Measurements from ENCODE around the gene TTLL4.

The TTLL4 gene

GRCh38 chr2:218745559-218746469 is 35.2 kb downstream of the TTLL4 start:
- TF ChIP-seq TCF12 (IDR thresholded peaks at IDR 0.05; ENCODE audit: low read depth) (no peak), NFIC (IDR thresholded peaks at IDR 0.05) (no peak), FOXM1 (IDR thresholded peaks at IDR 0.05; ENCODE audit: borderline replicate concordance, low read depth) (no peak), CEBPB (IDR thresholded peaks at IDR 0.05) (no peak), CREB1 (IDR thresholded peaks at IDR 0.05; ENCODE audit: low read depth) (no peak), EP300 (IDR thresholded peaks at IDR 0.05; ENCODE audit: borderline replicate concordance) (no peak), RAD21 (IDR thresholded peaks at IDR 0.05; ENCODE audit: low read depth) (no peak), TAF1 (IDR thresholded peaks at IDR 0.05; ENCODE audit: low read depth) (no peak), ZBTB7A (IDR thresholded peaks at IDR 0.05; ENCODE audit: low read depth) (no peak), USF1 (IDR thresholded peaks at IDR 0.05) (no peak), EGR1 (IDR thresholded peaks at IDR 0.05) (no peak)

GRCh38 chr2:218746470-218746795 is 35.8 kb downstream of the TTLL4 start:
- TF ChIP-seq CREB1 (IDR thresholded peaks at IDR 0.05; ENCODE audit: low read depth) (no peak), MAX (IDR thresholded peaks at IDR 0.05) (no peak), YY1 (IDR thresholded peaks at IDR 0.05; ENCODE audit: low read depth) (no peak), FOXM1 (IDR thresholded peaks at IDR 0.05; ENCODE audit: borderline replicate concordance, low read depth) (no peak), EP300 (IDR thresholded peaks at IDR 0.05; ENCODE audit: borderline replicate concordance) (no peak), CEBPB (IDR thresholded peaks at IDR 0.05) (no peak), RAD21 (IDR thresholded peaks at IDR 0.05; ENCODE audit: low read depth) (no peak), NFIC (IDR thresholded peaks at IDR 0.05) (no peak), TAF1 (IDR thresholded peaks at IDR 0.05; ENCODE audit: low read depth) (no peak), ZBTB7A (IDR thresholded peaks at IDR 0.05; ENCODE audit: low read depth) (no peak), USF1 (IDR thresholded peaks at IDR 0.05) (no peak), TEAD4 (IDR thresholded peaks at IDR 0.05) (no peak), EGR1 (IDR thresholded peaks at IDR 0.05) (no peak), REST (IDR thresholded peaks at IDR 0.05; ENCODE audit: low read depth) (no peak), TCF12 (IDR thresholded peaks at IDR 0.05; ENCODE audit: low read depth) (no peak)

- no peak for TF ChIP-seq YY1 (IDR thresholded peaks at IDR 0.05; ENCODE audit: low read depth)
- TF ChIP-seq ZBTB7A (IDR thresholded peaks at IDR 0.05; ENCODE audit: low read depth), result no peak
- no peak for TF ChIP-seq CEBPB (IDR thresholded peaks at IDR 0.05)
- TF ChIP-seq TCF12 (IDR thresholded peaks at IDR 0.05; ENCODE audit: low read depth), result no peak
- no peak for TF ChIP-seq TAF1 (IDR thresholded peaks at IDR 0.05; ENCODE audit: low read depth)
- TF ChIP-seq CREB1 (IDR thresholded peaks at IDR 0.05; ENCODE audit: low read depth), result no peak
- no peak for TF ChIP-seq RAD21 (IDR thresholded peaks at IDR 0.05; ENCODE audit: low read depth)
- TF ChIP-seq FOXM1 (IDR thresholded peaks at IDR 0.05; ENCODE audit: borderline replicate concordance, low read depth), result no peak
- no peak for TF ChIP-seq USF1 (IDR thresholded peaks at IDR 0.05)
- TF ChIP-seq NFIC (IDR thresholded peaks at IDR 0.05), result no peak
Measured at GRCh38 chr2:218746960-218747359, 36.3 kb downstream of the TTLL4 start.

- TF ChIP-seq MAX (IDR thresholded peaks at IDR 0.05) (no peak), TCF12 (IDR thresholded peaks at IDR 0.05; ENCODE audit: low read depth) (no peak), CEBPB (IDR thresholded peaks at IDR 0.05) (no peak), USF1 (IDR thresholded peaks at IDR 0.05) (no peak), YY1 (IDR thresholded peaks at IDR 0.05; ENCODE audit: low read depth) (no peak), NFIC (IDR thresholded peaks at IDR 0.05) (no peak), TEAD4 (IDR thresholded peaks at IDR 0.05) (no peak), EP300 (IDR thresholded peaks at IDR 0.05; ENCODE audit: borderline replicate concordance) (no peak), FOXM1 (IDR thresholded peaks at IDR 0.05; ENCODE audit: borderline replicate concordance, low read depth) (no peak)
Measured at GRCh38 chr2:218748741-218749441, 38.3 kb downstream of the TTLL4 start.

GRCh38 chr2:218754201-218754600 is 43.6 kb downstream of the TTLL4 start:
- TF ChIP-seq EGR1 (IDR thresholded peaks at IDR 0.05) (no peak), EP300 (IDR thresholded peaks at IDR 0.05; ENCODE audit: borderline replicate concordance) (no peak), YY1 (IDR thresholded peaks at IDR 0.05; ENCODE audit: low read depth) (no peak), ZBTB7A (IDR thresholded peaks at IDR 0.05; ENCODE audit: low read depth) (no peak), CEBPB (IDR thresholded peaks at IDR 0.05) (no peak), NFIC (IDR thresholded peaks at IDR 0.05) (no peak), TCF12 (IDR thresholded peaks at IDR 0.05; ENCODE audit: low read depth) (no peak)

GRCh38 chr2:218754781-218755180 is 44.1 kb downstream of the TTLL4 start:
- TF ChIP-seq EP300 (IDR thresholded peaks at IDR 0.05; ENCODE audit: borderline replicate concordance) (no peak), MAX (IDR thresholded peaks at IDR 0.05) (no peak), CREB1 (IDR thresholded peaks at IDR 0.05; ENCODE audit: low read depth) (no peak), CEBPB (IDR thresholded peaks at IDR 0.05) (no peak), REST (IDR thresholded peaks at IDR 0.05; ENCODE audit: low read depth) (no peak), USF1 (IDR thresholded peaks at IDR 0.05) (no peak), YY1 (IDR thresholded peaks at IDR 0.05; ENCODE audit: low read depth) (no peak), TAF1 (IDR thresholded peaks at IDR 0.05; ENCODE audit: low read depth) (no peak), FOXM1 (IDR thresholded peaks at IDR 0.05; ENCODE audit: borderline replicate concordance, low read depth) (no peak), RAD21 (IDR thresholded peaks at IDR 0.05; ENCODE audit: low read depth) (no peak), TEAD4 (IDR thresholded peaks at IDR 0.05) (no peak), NFIC (IDR thresholded peaks at IDR 0.05) (no peak), ZBTB7A (IDR thresholded peaks at IDR 0.05; ENCODE audit: low read depth) (no peak), EGR1 (IDR thresholded peaks at IDR 0.05) (no peak), TCF12 (IDR thresholded peaks at IDR 0.05; ENCODE audit: low read depth) (no peak)
